Activated CD8-positive, alpha-beta memory T cell treated with anti-CD3 and anti-CD28 coated beads, Interleukin-2, amount 10 ng/mL, durations not matched to agents 7 days and 5 days (primary cell): ENCODE measurements around the gene MIA. TPM values are rescaled to one million over a fixed set of nuclear protein-coding genes. Genes with fewer than 3 reads are reported as not detected.

Experiments used
- ATAC-seq: fragments of 150-1000 bp; cut with Tn5 transposase; one replicate; pipeline ENCODE4 v1.10.0; 2021; ENCODE audit warnings: moderate library complexity
- CTCF ChIA-PET: fragments of 350-600 bp; sonication (Branson Sonifier 250); formaldehyde crosslinking; loops from one replicate; lab custom pipeline; 2021; ENCODE audit warnings: antibody characterized with exemption; lab: Charles Lee
- DNase-seq: peaks from one replicate; pipeline ENCODE4 v3.0.0-alpha.2; 2020
- H3K27ac Mint-ChIP-seq: one replicate; pipeline ENCODE4 v1.8.0; 2021; ENCODE audit warnings: mild to moderate bottlenecking, mixed read lengths
- H3K27me3 Mint-ChIP-seq: one replicate; pipeline ENCODE4 v1.8.0; 2021; ENCODE audit warnings: mixed read lengths
- H3K36me3 Mint-ChIP-seq: one replicate; pipeline ENCODE4 v1.8.0; 2021; ENCODE audit warnings: mild to moderate bottlenecking, mixed read lengths
- H3K4me1 Mint-ChIP-seq: one replicate; pipeline ENCODE4 v1.8.0; 2021; ENCODE audit warnings: mixed read lengths
- H3K4me3 Mint-ChIP-seq: one replicate; pipeline ENCODE4 v1.8.0; 2021; ENCODE audit warnings: mild to moderate bottlenecking, moderate library complexity, mixed read lengths
- H3K9me3 Mint-ChIP-seq: one replicate; pipeline ENCODE4 v1.8.0; 2022; ENCODE audit warnings: low read depth, mixed read lengths
- total RNA-seq, 2 experiments: library from RNA; stranded (reverse); gene quantifications; one replicate each; pipeline ENCODE4 v1.2.3, GENCODE V29; 2021

The MIA gene
- total RNA-seq, 2 experiments from 2014 or later: not detected

DNA sequence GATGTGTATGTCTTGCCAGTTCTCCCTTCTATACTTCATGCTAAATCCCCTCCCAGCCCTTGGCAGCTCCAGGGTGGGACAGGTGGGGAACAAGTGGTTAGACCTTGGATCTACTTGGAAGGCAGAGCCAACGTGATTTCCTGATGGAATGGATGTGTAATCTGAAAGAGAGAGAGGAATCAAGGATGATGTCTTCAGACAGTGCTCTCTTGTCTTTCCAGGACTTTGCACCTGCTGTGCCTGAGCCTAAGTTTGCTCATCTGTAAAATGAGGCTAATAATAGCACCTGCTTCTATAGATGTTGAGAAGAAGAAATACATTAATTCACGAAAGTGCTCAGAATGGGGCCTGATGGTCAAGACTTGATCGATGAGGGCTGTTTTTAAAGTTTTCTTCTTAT, 16.7 kb downstream of the MIA start:
- no peaks in the 10 kb centered on the region for H3K9me3 Mint-ChIP-seq
- H3K27ac Mint-ChIP-seq: no peak overlapping the region
- DNase-seq (no peak), ATAC-seq (no peak)
- no peaks in the 10 kb centered on the region for H3K27me3 Mint-ChIP-seq
- CTCF ChIA-PET: no interaction called here
- H3K36me3 Mint-ChIP-seq: peaks cover 16% of the 10 kb centered on the region
- no peak overlapping the region for H3K4me3 Mint-ChIP-seq
- H3K4me1 Mint-ChIP-seq: peaks cover 8% of the 10 kb centered on the region

DNA sequence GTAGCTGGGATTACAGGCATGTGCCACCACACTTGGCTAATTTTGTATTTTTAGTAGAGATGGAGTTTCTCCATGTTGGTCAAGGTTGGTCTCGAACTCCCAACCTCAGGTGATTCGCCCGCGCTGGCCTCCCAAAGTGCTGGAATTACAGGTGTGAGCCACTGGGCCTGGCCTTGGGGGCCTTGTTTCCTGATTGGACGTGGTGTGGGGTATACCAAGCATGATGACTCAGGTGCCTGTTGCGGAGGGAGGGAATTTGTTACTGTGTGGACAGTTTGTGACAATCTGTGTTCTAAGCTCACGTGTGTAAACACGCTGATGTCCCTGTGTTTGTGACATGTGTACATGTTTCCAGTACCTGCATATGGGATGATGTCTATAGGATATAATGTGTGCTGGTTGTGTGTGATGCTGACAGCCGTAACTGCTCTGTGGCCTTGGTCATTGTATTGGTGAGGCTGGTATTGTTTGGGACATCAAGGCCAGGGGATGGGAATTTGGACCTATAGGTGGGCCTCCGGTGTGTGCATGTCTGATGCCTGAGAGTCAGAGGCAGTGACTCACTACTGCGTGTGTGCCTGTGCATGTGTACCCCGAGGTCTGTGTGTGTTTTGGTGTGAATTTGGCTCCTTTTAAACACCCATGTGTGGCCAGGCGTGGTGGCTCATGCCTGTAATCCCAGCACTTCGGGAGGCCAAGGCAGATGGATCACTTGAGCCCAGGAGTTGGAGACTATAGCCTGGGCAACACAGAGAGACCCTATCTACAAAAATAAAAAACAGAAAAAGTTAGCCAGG, 22.0 kb downstream of the MIA start:
- H3K9me3 Mint-ChIP-seq: no peaks in the 10 kb centered on the region
- peaks cover 46% of the 10 kb centered on the region for H3K4me1 Mint-ChIP-seq
- peaks cover 25% of the 10 kb centered on the region for H3K36me3 Mint-ChIP-seq
- H3K4me3 Mint-ChIP-seq: peak overlapping the region; percentile 7
- DNase-seq (no peak), ATAC-seq (no peak)
- CTCF ChIA-PET: interaction anchor here (1.4 to 3.7 kb wide), 5 partner anchors 9 to 144 kb away, joined by 3 to 42 read pairs (median 5); partner anchors contain the start of gene RAB4B
- peak overlapping the region; percentile 33 for H3K27ac Mint-ChIP-seq
- no peaks in the 10 kb centered on the region for H3K27me3 Mint-ChIP-seq

DNA sequence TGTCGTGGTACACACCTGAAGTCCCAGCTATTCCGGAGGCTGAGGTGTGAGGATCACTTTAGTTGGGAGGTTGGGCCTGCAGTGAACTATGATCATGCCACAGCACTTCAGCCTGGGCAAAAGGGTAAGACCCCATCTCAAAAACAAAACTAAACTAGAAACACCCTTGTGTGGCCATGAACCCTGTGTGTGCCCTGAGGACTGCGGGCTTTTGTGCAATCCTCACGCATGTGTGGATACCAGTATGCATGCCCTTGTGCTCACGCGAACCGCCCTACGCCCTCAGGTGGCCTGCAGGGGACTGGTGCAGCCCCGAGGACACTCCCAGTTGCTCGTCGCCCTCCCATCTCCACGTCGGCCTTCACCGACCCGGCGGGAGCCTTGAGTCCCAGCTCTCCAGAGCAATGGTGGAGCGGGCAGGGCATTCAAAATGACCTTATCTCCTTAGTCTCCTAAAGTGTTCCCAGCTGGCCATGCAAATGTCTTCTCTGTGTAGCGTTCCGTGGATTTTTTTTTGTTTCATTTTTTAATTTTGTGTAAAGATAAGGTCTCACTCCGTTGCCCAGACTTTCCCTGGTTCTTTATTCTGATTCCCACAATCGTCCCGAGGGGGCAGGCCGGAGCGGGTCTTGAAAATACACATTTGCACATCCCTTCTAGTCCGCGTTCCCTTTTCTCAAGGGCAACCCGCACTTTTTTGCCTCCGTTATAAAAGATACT, 22.8 kb downstream of the MIA start:
- DNase-seq (peak; percentile 85), ATAC-seq (peak; percentile 35)
- H3K36me3 Mint-ChIP-seq: peaks cover 25% of the 10 kb centered on the region
- CTCF ChIA-PET: interaction anchor here (0.6 to 3.7 kb wide), 11 partner anchors 8 to 144 kb away, joined by 3 to 42 read pairs (median 5); partner anchors contain the start of genes COQ8B, ITPKC and RAB4B
- peak overlapping the region; percentile 95 for H3K4me3 Mint-ChIP-seq
- H3K4me1 Mint-ChIP-seq: peaks cover 48% of the 10 kb centered on the region
- H3K27ac Mint-ChIP-seq: peak overlapping the region; percentile 98
- H3K9me3 Mint-ChIP-seq: no peaks in the 10 kb centered on the region
- H3K27me3 Mint-ChIP-seq: no peaks in the 10 kb centered on the region

DNA sequence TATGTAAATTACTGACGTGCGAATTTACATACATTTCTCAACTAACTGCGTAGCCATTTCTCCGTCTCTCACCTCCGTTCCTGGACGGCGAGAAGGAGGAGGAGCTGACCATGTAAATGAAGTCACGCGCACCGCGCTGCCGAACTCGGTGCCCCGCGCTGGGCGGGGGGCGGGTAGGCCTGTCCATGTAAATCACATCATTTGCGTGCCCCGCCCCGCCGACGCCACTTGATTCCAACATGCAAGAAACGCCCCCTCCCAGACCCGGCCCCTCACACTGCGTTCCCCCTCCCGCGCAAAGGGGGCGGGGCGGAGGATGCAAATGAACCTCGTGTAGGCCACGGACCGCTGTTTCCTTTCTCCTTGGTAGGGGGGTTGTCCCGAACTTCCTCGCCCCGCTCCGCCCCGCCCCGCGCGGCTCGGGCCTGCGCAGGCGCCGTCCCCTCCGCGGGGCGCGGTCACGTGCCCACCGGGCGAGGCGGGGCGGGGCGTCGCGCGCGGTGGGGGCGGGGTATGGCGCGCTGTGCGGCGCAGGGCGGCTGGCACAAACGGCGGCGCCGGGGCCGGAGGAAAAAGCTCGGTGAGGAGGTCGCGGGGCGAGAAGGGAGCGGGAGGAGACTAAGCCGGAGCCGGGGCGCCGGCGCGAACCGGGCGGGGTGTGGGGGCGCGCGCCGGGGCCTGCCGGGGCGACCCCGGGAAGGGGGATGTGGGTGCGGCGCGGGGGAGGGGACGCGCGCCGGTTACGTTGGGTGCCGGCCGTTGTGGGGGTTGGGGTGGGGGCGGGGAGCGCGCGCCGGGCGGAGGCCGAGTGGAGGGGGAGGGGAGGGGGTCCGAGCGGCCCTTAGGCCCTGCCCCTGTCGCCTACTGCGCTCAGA, 23.6 kb downstream of the MIA start, which contains the start of gene EGLN2:
Gene EGLN2, plus strand, starts transcription at position 509 of the 875 bp plus-strand sequence. CDS start 1,382 bp downstream, outside the sequence.
- Mint-ChIP-seq H3K27me3 (no peaks in the 10 kb centered on the region), H3K36me3 (peaks cover 28% of the 10 kb centered on the region), H3K4me1 (peaks cover 55% of the 10 kb centered on the region), H3K4me3 (peak within 1 kb of the TSS; percentile 95), H3K27ac (peak within 1 kb of the TSS; percentile 98), H3K9me3 (no peaks in the 10 kb centered on the region)
- peak; percentile 87 for ATAC-seq
- DNase-seq: peak; percentile 100
- CTCF ChIA-PET: interaction anchor here (0.6 to 3.7 kb wide), 12 partner anchors 7 to 145 kb away, joined by 3 to 42 read pairs (median 5); partner anchors contain the start of genes COQ8B, ITPKC and RAB4B

DNA sequence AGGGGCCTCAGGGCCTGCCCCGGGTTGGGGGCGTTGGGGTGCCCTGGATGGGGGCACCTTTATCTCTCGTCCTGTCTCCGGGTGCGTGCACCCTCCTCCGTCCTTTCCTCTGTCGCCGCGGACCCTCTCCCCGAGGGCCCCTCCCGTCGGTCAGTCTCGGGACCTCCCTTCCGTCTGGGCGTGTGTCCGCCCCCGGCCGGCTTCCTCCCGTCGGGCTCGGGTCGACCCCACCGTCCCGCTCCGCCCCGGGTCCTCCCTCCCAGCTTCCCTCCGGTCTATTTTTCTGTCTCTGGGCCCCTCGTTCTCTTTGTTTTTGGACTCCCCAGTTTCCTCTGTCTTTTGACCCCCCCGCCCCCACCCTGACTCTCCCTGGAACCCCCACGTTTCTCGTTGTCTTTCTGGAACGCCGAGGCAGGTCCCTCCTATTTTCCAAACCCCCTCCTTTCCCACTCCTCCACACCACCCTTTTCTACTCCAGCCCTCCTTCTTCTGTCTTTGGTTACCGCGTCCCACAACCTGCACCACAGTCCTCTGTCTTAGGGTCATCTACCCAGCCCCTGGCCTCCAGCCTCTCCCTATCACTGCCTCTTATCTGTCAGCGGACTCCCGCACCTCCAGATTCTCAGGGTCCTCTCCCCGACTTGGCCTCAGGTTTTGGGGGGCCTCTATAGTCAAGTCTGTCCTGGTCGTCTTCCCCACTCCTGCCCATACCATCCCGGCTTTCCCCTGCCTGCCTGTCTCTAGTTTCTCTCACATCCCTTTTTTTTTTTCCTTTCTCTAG, 24.4 kb downstream of the MIA start:
- Mint-ChIP-seq H3K9me3 (no peaks in the 10 kb centered on the region), H3K27ac (peak overlapping the region; percentile 87), H3K36me3 (peaks cover 34% of the 10 kb centered on the region), H3K4me3 (peak overlapping the region; percentile 95), H3K4me1 (peaks cover 64% of the 10 kb centered on the region), H3K27me3 (no peaks in the 10 kb centered on the region)
- DNase-seq (peak; percentile 63), ATAC-seq (no peak)
- CTCF ChIA-PET: interaction anchor here (0.6 to 2.8 kb wide), 3 partner anchors 21 to 83 kb away, joined by 3 to 8 read pairs (median 8); partner anchors contain the start of genes COQ8B, ITPKC and RAB4B

DNA sequence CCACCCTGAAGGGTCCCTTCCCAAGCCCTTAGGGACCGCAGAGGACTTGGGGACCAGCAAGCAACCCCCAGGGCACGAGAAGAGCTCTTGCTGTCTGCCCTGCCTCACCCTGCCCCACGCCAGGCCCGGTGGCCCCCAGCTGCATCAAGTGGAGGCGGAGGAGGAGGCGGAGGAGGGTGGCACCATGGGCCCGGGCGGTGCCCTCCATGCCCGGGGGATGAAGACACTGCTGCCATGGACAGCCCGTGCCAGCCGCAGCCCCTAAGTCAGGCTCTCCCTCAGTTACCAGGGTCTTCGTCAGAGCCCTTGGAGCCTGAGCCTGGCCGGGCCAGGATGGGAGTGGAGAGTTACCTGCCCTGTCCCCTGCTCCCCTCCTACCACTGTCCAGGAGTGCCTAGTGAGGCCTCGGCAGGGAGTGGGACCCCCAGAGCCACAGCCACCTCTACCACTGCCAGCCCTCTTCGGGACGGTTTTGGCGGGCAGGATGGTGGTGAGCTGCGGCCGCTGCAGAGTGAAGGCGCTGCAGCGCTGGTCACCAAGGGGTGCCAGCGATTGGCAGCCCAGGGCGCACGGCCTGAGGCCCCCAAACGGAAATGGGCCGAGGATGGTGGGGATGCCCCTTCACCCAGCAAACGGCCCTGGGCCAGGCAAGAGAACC, 25.1 kb downstream of the MIA start:
- Mint-ChIP-seq H3K36me3 (peaks cover 37% of the 10 kb centered on the region), H3K4me3 (peak overlapping the region; percentile 95), H3K4me1 (peaks cover 71% of the 10 kb centered on the region), H3K27me3 (no peaks in the 10 kb centered on the region), H3K27ac (peak overlapping the region; percentile 87), H3K9me3 (no peaks in the 10 kb centered on the region)
- CTCF ChIA-PET: interaction anchor here (1.1 to 2.8 kb wide), 4 partner anchors 22 to 137 kb away, joined by 4 to 8 read pairs (median 4); partner anchors contain the start of genes COQ8B, ITPKC and RAB4B
- DNase-seq (no peak), ATAC-seq (no peak)

DNA sequence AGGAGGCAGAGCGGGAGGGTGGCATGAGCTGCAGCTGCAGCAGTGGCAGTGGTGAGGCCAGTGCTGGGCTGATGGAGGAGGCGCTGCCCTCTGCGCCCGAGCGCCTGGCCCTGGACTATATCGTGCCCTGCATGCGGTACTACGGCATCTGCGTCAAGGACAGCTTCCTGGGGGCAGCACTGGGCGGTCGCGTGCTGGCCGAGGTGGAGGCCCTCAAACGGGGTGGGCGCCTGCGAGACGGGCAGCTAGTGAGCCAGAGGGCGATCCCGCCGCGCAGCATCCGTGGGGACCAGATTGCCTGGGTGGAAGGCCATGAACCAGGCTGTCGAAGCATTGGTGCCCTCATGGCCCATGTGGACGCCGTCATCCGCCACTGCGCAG, 25.7 kb downstream of the MIA start:
- H3K27ac Mint-ChIP-seq: peak overlapping the region; percentile 64
- DNase-seq (no peak), ATAC-seq (no peak)
- peak overlapping the region; percentile 95 for H3K4me3 Mint-ChIP-seq
- H3K4me1 Mint-ChIP-seq: peaks cover 76% of the 10 kb centered on the region
- H3K27me3 Mint-ChIP-seq: no peaks in the 10 kb centered on the region
- CTCF ChIA-PET: interaction anchor here (1.1 to 2.8 kb wide), 4 partner anchors 23 to 138 kb away, joined by 4 to 8 read pairs (median 4); partner anchors contain the start of genes COQ8B, ITPKC and RAB4B
- H3K36me3 Mint-ChIP-seq: peaks cover 37% of the 10 kb centered on the region
- no peaks in the 10 kb centered on the region for H3K9me3 Mint-ChIP-seq

DNA sequence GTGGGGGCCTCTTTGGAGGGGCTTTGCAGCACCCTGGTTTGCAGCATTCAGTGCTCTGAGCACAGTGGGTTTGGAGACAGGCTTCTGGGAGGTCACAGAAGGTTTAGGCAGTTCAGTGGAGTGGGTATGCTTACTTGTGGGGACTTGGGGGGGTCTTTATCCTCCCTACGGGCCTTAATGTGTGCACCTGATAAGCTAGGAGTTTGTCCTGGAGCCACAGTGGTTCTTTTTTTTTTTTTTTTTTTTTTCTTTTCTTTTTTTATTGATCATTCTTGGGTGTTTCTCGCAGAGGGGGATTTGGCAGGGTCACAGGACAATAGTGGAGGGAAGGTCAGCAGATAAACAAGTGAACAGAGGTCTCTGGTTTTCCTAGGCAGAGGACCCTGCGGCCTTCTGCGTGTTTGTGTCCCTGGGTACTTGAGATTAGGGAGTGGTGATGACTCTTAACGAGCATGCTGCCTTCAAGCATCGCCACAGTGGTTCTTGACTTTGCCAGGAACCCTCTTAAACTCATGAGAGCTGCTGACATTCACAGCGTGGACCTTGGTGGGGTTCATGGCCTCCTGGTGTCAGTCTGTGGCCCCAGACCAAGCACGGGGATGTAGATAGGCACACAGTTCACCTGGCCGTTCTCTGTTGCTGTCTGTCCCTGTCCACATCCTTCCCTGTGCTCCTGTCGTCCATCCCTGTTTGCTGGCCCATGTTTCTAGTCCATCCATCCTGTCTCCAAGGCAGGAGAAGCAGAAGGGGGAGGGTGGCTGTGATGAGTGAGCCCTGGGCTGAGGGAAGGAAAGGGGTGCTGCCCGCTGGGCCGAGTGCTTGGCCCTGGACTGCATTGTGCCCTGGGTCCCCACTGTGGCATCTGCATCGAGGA, 26.3 kb downstream of the MIA start:
- Mint-ChIP-seq H3K27ac (peak overlapping the region; percentile 89), H3K36me3 (peaks cover 37% of the 10 kb centered on the region), H3K9me3 (no peaks in the 10 kb centered on the region), H3K27me3 (no peaks in the 10 kb centered on the region), H3K4me1 (peaks cover 83% of the 10 kb centered on the region), H3K4me3 (peak overlapping the region; percentile 65)
- CTCF ChIA-PET: interaction anchor here (1.1 to 2.8 kb wide), 5 partner anchors 23 to 167 kb away, joined by 4 to 8 read pairs (median 5); partner anchors contain the start of genes COQ8B, ITPKC and RAB4B
- ATAC-seq (no peak), DNase-seq (no peak)

DNA sequence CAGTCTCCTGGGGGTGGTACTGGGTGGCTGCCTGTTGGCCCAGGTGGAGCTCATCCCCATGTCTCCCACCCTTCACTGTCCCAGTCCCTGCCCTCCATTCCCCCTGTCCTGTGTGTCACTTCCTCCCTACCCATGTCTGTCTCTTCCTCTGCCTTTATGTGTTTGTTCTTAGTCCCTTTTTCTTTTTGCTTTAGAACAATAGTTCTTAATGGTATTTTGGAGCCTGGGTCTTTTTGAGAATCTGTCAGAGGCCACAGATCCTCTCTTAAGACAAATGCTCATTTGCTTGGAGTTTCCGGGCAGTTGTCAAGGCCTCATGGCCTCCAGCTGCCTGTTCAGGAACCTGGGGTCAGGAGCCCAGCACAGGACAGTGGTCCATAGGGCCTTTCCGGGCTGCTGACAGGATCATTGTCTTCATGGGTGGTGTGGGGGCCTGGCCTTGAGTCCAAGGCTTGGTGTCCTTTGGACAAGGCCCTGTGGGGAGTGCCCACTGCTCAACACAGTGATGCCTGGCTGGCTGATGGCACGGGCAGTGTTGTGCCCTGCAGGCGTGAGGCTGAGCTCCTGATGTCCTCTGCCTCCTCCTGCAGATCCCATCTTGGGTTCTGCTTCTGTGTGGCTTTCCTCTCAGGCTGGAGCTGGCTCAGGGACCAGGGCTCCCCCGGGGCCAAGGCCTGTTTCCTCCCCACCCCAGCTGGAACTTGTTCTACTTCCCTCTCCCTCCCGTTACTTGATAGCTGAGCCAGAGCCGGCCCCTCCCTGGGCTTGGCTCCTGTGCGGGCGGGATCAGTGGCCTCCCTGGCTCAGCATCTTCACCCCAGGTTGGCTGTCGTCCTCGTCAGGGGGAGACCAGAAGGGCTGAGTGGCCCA, 27.2 kb downstream of the MIA start:
- H3K27ac Mint-ChIP-seq: peak overlapping the region; percentile 89

More for the DNA sequence above, 27.2 kb downstream of the MIA start:
- H3K4me1 Mint-ChIP-seq: peaks cover 87% of the 10 kb centered on the region
- H3K9me3 Mint-ChIP-seq: no peaks in the 10 kb centered on the region
- H3K36me3 Mint-ChIP-seq: peaks cover 36% of the 10 kb centered on the region
- no peak for DNase-seq
- no peak for ATAC-seq
- CTCF ChIA-PET: interaction anchor here (0.5 to 6.4 kb wide), 6 partner anchors 16 to 463 kb away, joined by 3 to 60 read pairs (median 4); no protein-coding TSS in a partner anchor
- no peaks in the 10 kb centered on the region for H3K27me3 Mint-ChIP-seq
- H3K4me3 Mint-ChIP-seq: peak overlapping the region; percentile 65
